Mesenchymal stem cell (in vitro differentiated cells and primary cell): Measurements from ENCODE around the gene IP6K3.
A peak's percentile ranks its signal among the peaks of the same experiment; 100 is the strongest.

ENCODE experiments used
- DNase-seq: peaks from one replicate; pipeline ENCODE4 v3.0.0-alpha.2; 2013
- H2AFZ ChIP-seq: one replicate; pipeline ENCODE4 v1.6.1; 2013; ENCODE audit warnings: low read depth, mild to moderate bottlenecking, control low read depth, inconsistent platforms, low read length, moderate library complexity
- H2AK5ac ChIP-seq: 2 replicates; pipeline ENCODE4 v1.6.1; 2013; ENCODE audit warnings: low read length, moderate library complexity, mild to moderate bottlenecking, inconsistent platforms; ENCODE audit not compliant: severe bottlenecking
- H2BK120ac ChIP-seq: one replicate; pipeline ENCODE4 v1.6.1; 2013; ENCODE audit warnings: low read depth, mild to moderate bottlenecking, inconsistent platforms, low read length, moderate library complexity
- H2BK12ac ChIP-seq, 2 experiments: one replicate each; pipeline ENCODE4 v1.6.1; 2013; ENCODE audit warnings: inconsistent platforms in 2 of 2, low read length in 2 of 2, mild to moderate bottlenecking in 2 of 2, moderate library complexity in 2 of 2, control low read depth in 1 of 2
- H2BK15ac ChIP-seq: one replicate; pipeline ENCODE4 v1.6.1; 2013; ENCODE audit warnings: mild to moderate bottlenecking, low read depth, inconsistent platforms; ENCODE audit not compliant: poor library complexity, severe bottlenecking
- H2BK5ac ChIP-seq: 2 replicates; pipeline ENCODE4 v1.6.1; 2013; ENCODE audit warnings: low read depth, mild to moderate bottlenecking, low read length, control low read depth, inconsistent platforms; ENCODE audit not compliant: poor library complexity, severe bottlenecking
- H3K14ac ChIP-seq, 2 experiments: one replicate each; pipeline ENCODE4 v1.6.1; 2013; ENCODE audit warnings: inconsistent platforms in 2 of 2, low read length in 2 of 2, control low read depth in 1 of 2, mild to moderate bottlenecking in 1 of 2, moderate library complexity in 1 of 2
- H3K18ac ChIP-seq, 2 experiments: one replicate each; pipeline ENCODE4 v1.6.1; 2013; ENCODE audit warnings: inconsistent platforms in 2 of 2, low read length in 2 of 2, control low read depth in 1 of 2, low read depth in 1 of 2, mild to moderate bottlenecking in 1 of 2
- H3K23ac ChIP-seq, 2 experiments: one replicate each; pipeline ENCODE4 v1.6.1; 2013; ENCODE audit warnings: inconsistent platforms in 2 of 2, low read length in 2 of 2, mild to moderate bottlenecking in 2 of 2, moderate library complexity in 2 of 2, control low read depth in 1 of 2
- H3K27ac ChIP-seq: 2 replicates; pipeline ENCODE4 v1.5.1; 2013; ENCODE audit warnings: mild to moderate bottlenecking, moderate library complexity, low read length, control low read depth, inconsistent platforms; ENCODE audit not compliant: poor library complexity, severe bottlenecking
- H3K27me3 ChIP-seq, 2 experiments: 2 replicates each; pipeline versions ENCODE4 v1.6.1 to v1.7.0; 2013; ENCODE audit warnings: low read length in 2 of 2, mild to moderate bottlenecking in 2 of 2, moderate library complexity in 2 of 2, control low read depth in 1 of 2, inconsistent platforms in 1 of 2; ENCODE audit not compliant: control insufficient read depth in 1 of 2, insufficient read depth in 1 of 2
- H3K36me3 ChIP-seq, 2 experiments: 2 replicates each; pipeline versions ENCODE4 v1.6.1 to v1.7.0; 2013; ENCODE audit warnings: low read length in 2 of 2, control low read depth in 1 of 2, inconsistent platforms in 1 of 2, low read depth in 1 of 2, mild to moderate bottlenecking in 1 of 2; ENCODE audit not compliant: insufficient read depth in 2 of 2, control insufficient read depth in 1 of 2
- H3K4ac ChIP-seq, 2 experiments: one replicate each; pipeline ENCODE4 v1.6.1; 2013; ENCODE audit warnings: inconsistent platforms in 2 of 2, low read length in 2 of 2, mild to moderate bottlenecking in 2 of 2, moderate library complexity in 2 of 2, control low read depth in 1 of 2, low read depth in 1 of 2
- H3K4me1 ChIP-seq: 2 replicates; pipeline ENCODE4 v1.6.1; 2013; ENCODE audit warnings: low read depth, low read length, control low read depth; ENCODE audit not compliant: control insufficient read depth, insufficient read depth
- H3K4me2 ChIP-seq: 2 replicates; pipeline ENCODE4 v1.6.1; 2013; ENCODE audit warnings: low read length, mild to moderate bottlenecking, inconsistent platforms; ENCODE audit not compliant: poor library complexity, severe bottlenecking
- H3K4me3 ChIP-seq, 2 experiments: 2 replicates each; pipeline versions ENCODE4 v1.5.1 to v1.7.0; 2013; ENCODE audit warnings: low read length in 2 of 2, mild to moderate bottlenecking in 2 of 2, control low read depth in 1 of 2, low read depth in 1 of 2; ENCODE audit not compliant: insufficient read depth in 1 of 2
- H3K79me1 ChIP-seq: replicated peaks from 2 replicates; pipeline ENCODE4 v1.6.1; 2013; ENCODE audit warnings: mild to moderate bottlenecking, control low read depth, low read length, inconsistent platforms; ENCODE audit not compliant: poor library complexity, severe bottlenecking
- H3K9ac ChIP-seq: 2 replicates; pipeline ENCODE4 v1.7.0; 2013; ENCODE audit warnings: mild to moderate bottlenecking, low read length, moderate library complexity
- H3K9me3 ChIP-seq: 2 replicates; pipeline ENCODE4 v1.7.0; 2013; ENCODE audit warnings: mild to moderate bottlenecking, low read length; ENCODE audit not compliant: control insufficient read depth
- H4K8ac ChIP-seq: one replicate; pipeline ENCODE4 v1.6.1; 2013; ENCODE audit warnings: inconsistent platforms, mild to moderate bottlenecking, low read length, moderate library complexity
- H4K91ac ChIP-seq: one replicate; pipeline ENCODE4 v1.6.1; 2013; ENCODE audit warnings: mild to moderate bottlenecking, low read length, inconsistent platforms
- WGBS: methylation state at CpG from one replicate; pipeline ENCODE4 v1.1.7; 2013; ENCODE audit warnings: mixed read lengths; 5-methylcytosine and 5-hydroxymethylcytosine counted together

IP6K3 gene

GRCh38 chr6:33726696-33727095 is 20.0 kb downstream of the IP6K3 start:
- Histone ChIP-seq H2BK12ac (no peak overlapping the region), H3K4me2 (no peak overlapping the region), H2BK5ac (no peak overlapping the region), H2BK120ac (no peak overlapping the region), H2AFZ (no peak overlapping the region), H3K4me3 (no peak overlapping the region), H3K27me3 (peaks cover 3 to 88% of the 10 kb centered on the region in 2 experiments), H3K18ac (no peak overlapping the region), H2BK15ac (no peak overlapping the region), H3K27ac (no peak overlapping the region), H3K4ac (no peak overlapping the region), H3K9ac (no peak overlapping the region), H3K4me1 (peaks cover 7% of the 10 kb centered on the region), H3K23ac (no peak overlapping the region), H3K14ac (peak overlapping the region in 1 of 2 experiments; percentile 66), H2AK5ac (no peak overlapping the region), H4K91ac (no peak overlapping the region), H3K36me3 (peaks cover 0 to 42% of the 10 kb centered on the region in 2 experiments), H3K9me3 (no peaks in the 10 kb centered on the region), H4K8ac (no peak overlapping the region), H3K79me1 (no peaks in the 10 kb centered on the region)
- WGBS, result 95% methylated on average over 14 of the region's 15 CpGs
- DNase-seq, result no peak

DNA sequence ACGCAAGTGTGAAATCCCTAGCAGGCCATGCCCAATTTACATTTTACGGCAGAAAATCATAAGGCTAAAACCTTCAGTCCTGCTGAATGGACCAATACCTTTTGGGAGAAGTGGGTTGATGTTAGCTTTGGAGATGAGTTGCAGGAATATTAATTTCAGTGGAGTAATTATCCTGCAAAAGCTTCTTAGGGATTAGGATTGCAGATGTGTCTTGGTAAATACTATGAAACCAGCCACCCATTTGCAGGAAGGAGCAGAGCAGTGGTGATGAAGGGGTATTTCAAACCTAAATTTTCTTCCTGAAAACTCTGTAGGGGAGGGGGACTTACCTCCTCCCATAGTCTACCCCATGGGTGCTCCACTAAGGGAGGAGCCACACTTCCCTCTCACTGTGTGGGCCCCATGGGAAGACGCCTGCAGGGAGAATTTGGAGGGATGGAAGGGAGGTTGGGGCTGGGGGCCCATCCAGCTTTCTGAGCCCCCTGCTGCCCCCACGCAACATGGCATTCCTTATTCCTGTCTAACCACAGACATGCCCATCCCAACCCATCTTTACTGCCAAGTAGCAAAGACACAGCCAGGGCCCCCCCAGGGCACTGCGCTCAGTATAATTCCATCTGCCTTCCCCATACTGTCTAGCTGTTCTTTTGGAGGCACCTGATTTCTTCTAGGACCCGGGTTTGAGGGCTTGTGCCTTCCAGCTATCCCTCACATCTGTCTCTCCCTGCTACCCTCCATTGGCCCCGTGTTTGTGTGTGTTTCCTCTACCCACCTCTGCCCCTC is 20.6 kb downstream of the IP6K3 start:
- Histone ChIP-seq H3K27me3 (peaks cover 3 to 89% of the 10 kb centered on the region in 2 experiments), H2BK12ac (no peak overlapping the region), H2BK5ac (no peak overlapping the region), H3K4me3 (no peak overlapping the region), H3K4me1 (peaks cover 4% of the 10 kb centered on the region), H3K14ac (peak overlapping the region in 1 of 2 experiments; percentile 66), H3K9me3 (no peaks in the 10 kb centered on the region), H3K36me3 (peaks cover 0 to 37% of the 10 kb centered on the region in 2 experiments), H3K18ac (no peak overlapping the region), H2BK15ac (no peak overlapping the region), H2AK5ac (no peak overlapping the region), H3K9ac (no peak overlapping the region), H3K79me1 (no peaks in the 10 kb centered on the region), H3K4me2 (no peak overlapping the region), H3K23ac (no peak overlapping the region), H3K27ac (no peak overlapping the region), H4K8ac (no peak overlapping the region), H3K4ac (no peak overlapping the region), H4K91ac (no peak overlapping the region), H2BK120ac (no peak overlapping the region), H2AFZ (no peak overlapping the region)
- WGBS, result 92% methylated on average over 6 of the region's 7 CpGs
- DNase-seq, result no peak

DNA sequence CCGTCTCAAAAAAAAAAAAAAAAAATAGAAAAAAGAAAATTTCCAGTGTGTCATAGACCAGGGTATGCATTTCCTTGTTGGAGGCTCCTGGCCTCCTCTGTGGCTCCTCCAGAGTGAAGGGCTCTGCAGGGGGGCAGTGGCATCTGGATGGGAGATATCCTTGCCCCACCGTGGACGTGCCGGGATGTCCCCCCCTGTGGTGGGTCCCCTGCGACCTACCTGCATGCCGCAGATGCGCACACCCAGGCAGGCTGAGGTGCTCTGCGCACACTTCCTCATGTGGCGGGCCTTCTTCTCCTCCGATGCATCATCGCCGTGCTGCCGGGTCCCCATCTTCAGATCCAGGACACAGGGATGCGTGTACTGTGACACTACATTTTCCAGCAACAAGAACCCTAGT is 21.5 kb downstream of the IP6K3 start:
- no peaks in the 10 kb centered on the region for H3K9me3 ChIP-seq

GRCh38 chr6:33724102-33725023 is 22.3 kb downstream of the IP6K3 start:
- H2BK12ac ChIP-seq, result no peak overlapping the region
- no peak overlapping the region for H4K8ac ChIP-seq
- no peaks in the 10 kb centered on the region for H3K9me3 ChIP-seq
- H4K91ac ChIP-seq, result no peak overlapping the region
- no peak overlapping the region for H2AFZ ChIP-seq
- peaks cover 4% of the 10 kb centered on the region for H3K4me1 ChIP-seq
- H3K4me3 ChIP-seq, result no peak overlapping the region
- H3K4ac ChIP-seq, result no peak overlapping the region
- no peak overlapping the region for H3K14ac ChIP-seq
- H2BK15ac ChIP-seq, result no peak overlapping the region
- H3K23ac ChIP-seq, result no peak overlapping the region
- no peak overlapping the region for H3K9ac ChIP-seq
- H2AK5ac ChIP-seq, result no peak overlapping the region
- peaks cover 0 to 25% of the 10 kb centered on the region in 2 experiments for H3K36me3 ChIP-seq
- H3K4me2 ChIP-seq, result no peak overlapping the region
- WGBS, result 61% methylated on average over 10 of the region's 13 CpGs
- no peak overlapping the region for H3K18ac ChIP-seq
- no peak for DNase-seq
- no peaks in the 10 kb centered on the region for H3K79me1 ChIP-seq
- peaks cover 5 to 87% of the 10 kb centered on the region in 2 experiments for H3K27me3 ChIP-seq
- no peak overlapping the region for H3K27ac ChIP-seq
- no peak overlapping the region for H2BK120ac ChIP-seq
- no peak overlapping the region for H2BK5ac ChIP-seq

More for the DNA sequence above, 21.5 kb downstream of the IP6K3 start:
- H2AK5ac ChIP-seq, result no peak overlapping the region
- peaks cover 4% of the 10 kb centered on the region for H3K4me1 ChIP-seq
- H3K14ac ChIP-seq, result no peak overlapping the region
- peaks cover 0 to 28% of the 10 kb centered on the region in 2 experiments for H3K36me3 ChIP-seq
- H3K27ac ChIP-seq, result no peak overlapping the region
- H4K8ac ChIP-seq, result no peak overlapping the region
- no peak overlapping the region for H3K18ac ChIP-seq
- no peak overlapping the region for H3K4me2 ChIP-seq
- H4K91ac ChIP-seq, result no peak overlapping the region
- DNase-seq, result no peak
- H3K79me1 ChIP-seq, result no peaks in the 10 kb centered on the region
- H2BK15ac ChIP-seq, result no peak overlapping the region
- no peak overlapping the region for H2BK5ac ChIP-seq
- no peak overlapping the region for H2BK120ac ChIP-seq
- H3K9ac ChIP-seq, result no peak overlapping the region
- no peak overlapping the region for H3K23ac ChIP-seq
- peaks cover 3 to 88% of the 10 kb centered on the region in 2 experiments for H3K27me3 ChIP-seq
- H2AFZ ChIP-seq, result no peak overlapping the region
- no peak overlapping the region for H2BK12ac ChIP-seq
- no peak overlapping the region for H3K4ac ChIP-seq
- H3K4me3 ChIP-seq, result no peak overlapping the region
- WGBS, result 94% methylated on average over 14 of the region's 14 CpGs
